HepG2 (cell line): Measurements from ENCODE around the gene CD320. TPM values are rescaled to one million over a fixed set of nuclear protein-coding genes. Genes with fewer than 3 reads are reported as not detected.

Experiments used
- ELF3 ChIP-seq: IDR thresholded peaks from 2 replicates; pipeline ENCODE4 v1.6.1; 2016; ENCODE audit warnings: missing genetic modification reagents, missing compliant biosample characterization
- KDM2A ChIP-seq: sonication (generic); formaldehyde crosslinking; IDR thresholded peaks from 2 replicates; pipeline ENCODE4 v1.4.0; 2020; ENCODE audit warnings: low read depth, missing genetic modification reagents, borderline replicate concordance
- POGZ ChIP-seq: sonication (generic); formaldehyde crosslinking; IDR thresholded peaks from 2 replicates; pipeline ENCODE4 v1.4.0; 2020; ENCODE audit warnings: mild to moderate bottlenecking, missing genetic modification reagents
- RFXAP ChIP-seq: sonication (generic); formaldehyde crosslinking; IDR thresholded peaks from 2 replicates; pipeline ENCODE4 v1.4.0; 2020; ENCODE audit warnings: missing genetic modification reagents, borderline replicate concordance
- TRIM24 ChIP-seq: sonication (generic); formaldehyde crosslinking; IDR thresholded peaks from 2 replicates; pipeline ENCODE4 v1.8.0; 2022; ENCODE audit warnings: mild to moderate bottlenecking, missing genetic modification reagents
- YY1 ChIP-seq: IDR thresholded peaks from 2 replicates; pipeline ENCODE4 v1.6.1; 2011; ENCODE audit warnings: low read length, low read depth, moderate library complexity, mild to moderate bottlenecking; ENCODE audit not compliant: insufficient read depth, insufficient replicate concordance
- ZBTB3 ChIP-seq: sonication (generic); formaldehyde crosslinking; IDR thresholded peaks from 2 replicates; pipeline ENCODE4 v1.4.0; 2020; ENCODE audit warnings: low read depth, mild to moderate bottlenecking, moderate library complexity, missing genetic modification reagents, borderline replicate concordance
- ZNF234 ChIP-seq: sonication (generic); formaldehyde crosslinking; conservative IDR thresholded peaks from 2 replicates; pipeline ENCODE4 v1.5.1; 2020; ENCODE audit warnings: mild to moderate bottlenecking, missing genetic modification reagents
- ZNF251 ChIP-seq: sonication (generic); formaldehyde crosslinking; IDR thresholded peaks from 2 replicates; pipeline ENCODE4 v1.9.0; 2021; ENCODE audit warnings: mild to moderate bottlenecking, missing genetic modification reagents
- ZNF33A ChIP-seq: sonication (generic); formaldehyde crosslinking; IDR thresholded peaks from 2 replicates; pipeline ENCODE4 v1.5.1; 2020; ENCODE audit warnings: missing genetic modification reagents, mild to moderate bottlenecking, moderate library complexity, borderline replicate concordance
- ZNF354B ChIP-seq: sonication (generic); formaldehyde crosslinking; IDR thresholded peaks from 2 replicates; pipeline ENCODE4 v1.8.0; 2022; ENCODE audit warnings: mild to moderate bottlenecking, missing genetic modification reagents
- ZNF432 ChIP-seq: sonication (generic); formaldehyde crosslinking; IDR thresholded peaks from 2 replicates; pipeline ENCODE4 v1.5.0; 2020; ENCODE audit warnings: missing genetic modification reagents, mild to moderate bottlenecking, borderline replicate concordance
- ZNF446 ChIP-seq: sonication (generic); formaldehyde crosslinking; IDR thresholded peaks from 2 replicates; pipeline ENCODE4 v1.5.0; 2020; ENCODE audit warnings: mild to moderate bottlenecking, missing genetic modification reagents
- ZNF614 ChIP-seq: IDR thresholded peaks from 2 replicates; pipeline ENCODE4 v1.6.1; 2018; ENCODE audit warnings: missing biosample characterization, missing genetic modification reagents, inconsistent platforms, borderline replicate concordance
- ZNF652 ChIP-seq: IDR thresholded peaks from 2 replicates; pipeline ENCODE4 v1.6.1; 2016; ENCODE audit warnings: low read depth, borderline replicate concordance
- polyA plus RNA-seq, 8 experiments: library from polyadenylated mRNA; depleted of rRNA in 3 of 8; stranded (reverse) in 7 of 8; unstranded in 1 of 8; fragments of >200 nt; fragmentation: Illumina TruSeq in 4 of 8; extraction: Trizol in 4 of 8; gene quantifications; 2 replicates each; pipeline versions ENCODE4 v1.2.1 to v1.2.3, GENCODE V29; 2011 to 2016; ENCODE audit warnings: low read depth in 4 of 8, missing spikeins in 1 of 8, mixed read lengths in 1 of 8; ENCODE audit not compliant: insufficient read depth in 1 of 8
- total RNA-seq, 5 experiments: library from RNA; depleted of rRNA; stranded (reverse); fragments of >200 nt; fragmentation: Illumina TruSeq; extraction: Trizol; gene quantifications; 2 replicates each; pipeline ENCODE4 v1.2.3, GENCODE V29; 2016; ENCODE audit warnings: low read depth in 1 of 5
- TF ChIP-seq, protein P1 (sequence below): sonication (generic); formaldehyde crosslinking; IDR thresholded peaks from 2 replicates; pipeline ENCODE4 v1.4.0; 2020; ENCODE audit warnings: missing genetic modification reagents, mild to moderate bottlenecking, borderline replicate concordance
- TF ChIP-seq, protein P2 (sequence below): sonication (generic); formaldehyde crosslinking; IDR thresholded peaks from 2 replicates; pipeline ENCODE4 v1.9.0; 2021; ENCODE audit warnings: missing genetic modification reagents, mild to moderate bottlenecking, borderline replicate concordance
- TF ChIP-seq, protein P3 (sequence below): sonication (generic); formaldehyde crosslinking; IDR thresholded peaks from 2 replicates; pipeline ENCODE4 v1.9.0; 2021; ENCODE audit warnings: mild to moderate bottlenecking, missing genetic modification reagents
- TF ChIP-seq, protein P4 (sequence below): sonication (generic); formaldehyde crosslinking; IDR thresholded peaks from 2 replicates; pipeline ENCODE4 v1.5.0; 2020; ENCODE audit warnings: mild to moderate bottlenecking, missing genetic modification reagents

CD320 gene
- total and polyA plus RNA-seq, 2 of the 13 experiments (the other 11 are each of a cell fraction or from before 2014, with no cell fraction given) = 83.1 to 99.9 TPM

DNA sequence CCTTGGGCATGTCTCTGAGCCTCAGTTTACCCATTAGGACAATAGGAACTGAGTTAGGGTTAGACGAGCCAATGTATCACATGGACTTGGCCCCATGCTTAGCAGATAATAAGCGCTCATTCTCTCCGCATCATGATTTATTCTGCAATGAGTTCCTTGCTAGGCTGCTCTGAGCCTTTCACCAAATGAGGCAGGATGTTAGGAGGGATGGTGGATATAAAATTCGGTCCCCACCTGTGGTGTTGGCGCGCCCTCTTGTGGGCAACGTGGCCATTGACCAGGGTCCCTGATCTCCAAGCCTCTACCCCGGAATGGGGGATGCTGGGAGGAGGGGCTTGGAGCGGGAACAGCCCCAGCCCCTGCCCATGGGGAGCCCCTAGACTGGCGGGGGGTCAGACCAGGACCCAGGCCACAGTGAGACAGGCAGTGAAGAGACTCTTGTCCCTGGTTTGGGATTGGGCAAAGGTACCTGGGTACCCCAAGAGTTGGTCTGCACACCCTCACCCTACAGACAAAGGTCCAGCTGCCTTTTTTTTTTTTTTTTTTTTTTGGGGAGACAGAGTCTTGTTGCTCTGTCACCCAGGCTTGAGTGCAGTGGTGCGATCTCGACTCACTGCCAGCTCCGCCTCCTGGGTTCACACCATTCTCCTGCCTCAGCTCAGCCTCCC is 55.1 kb downstream of the CD320 start (continued):
- TF ChIP-seq KDM2A (peak; percentile 72; the same call in 1 of the 2 replicates), RFXAP (CRISPR knock-in tag) (no peak), ZNF652 (CRISPR knock-in tag) (no peak), ZNF446 (CRISPR knock-in tag) (no peak), ZNF251 (CRISPR knock-in tag) (no peak), ZBTB3 (CRISPR knock-in tag) (no peak), ELF3 (CRISPR knock-in tag) (peak; percentile 51; the same call in 1 of the 2 replicates), TRIM24 (CRISPR knock-in tag) (no peak), ZNF614 (CRISPR knock-in tag) (no peak), ZNF33A (CRISPR knock-in tag) (no peak), ZNF432 (CRISPR knock-in tag) (no peak), ZNF234 (CRISPR knock-in tag) (no peak), POGZ (no peak), YY1 (peak; percentile 26), ZNF354B (CRISPR knock-in tag) (no peak)
- TF ChIP-seq, protein P1, sequence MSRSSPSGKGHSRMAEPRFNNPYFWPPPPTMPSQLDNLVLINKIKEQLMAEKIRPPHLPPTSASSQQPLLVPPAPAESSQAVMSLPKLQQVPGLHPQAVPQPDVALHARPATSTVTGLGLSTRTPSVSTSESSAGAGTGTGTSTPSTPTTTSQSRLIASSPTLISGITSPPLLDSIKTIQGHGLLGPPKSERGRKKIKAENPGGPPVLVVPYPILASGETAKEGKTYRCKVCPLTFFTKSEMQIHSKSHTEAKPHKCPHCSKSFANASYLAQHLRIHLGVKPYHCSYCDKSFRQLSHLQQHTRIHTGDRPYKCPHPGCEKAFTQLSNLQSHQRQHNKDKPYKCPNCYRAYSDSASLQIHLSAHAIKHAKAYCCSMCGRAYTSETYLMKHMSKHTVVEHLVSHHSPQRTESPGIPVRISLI (CRISPR knock-in tag) = no peak
- TF ChIP-seq, protein P2, sequence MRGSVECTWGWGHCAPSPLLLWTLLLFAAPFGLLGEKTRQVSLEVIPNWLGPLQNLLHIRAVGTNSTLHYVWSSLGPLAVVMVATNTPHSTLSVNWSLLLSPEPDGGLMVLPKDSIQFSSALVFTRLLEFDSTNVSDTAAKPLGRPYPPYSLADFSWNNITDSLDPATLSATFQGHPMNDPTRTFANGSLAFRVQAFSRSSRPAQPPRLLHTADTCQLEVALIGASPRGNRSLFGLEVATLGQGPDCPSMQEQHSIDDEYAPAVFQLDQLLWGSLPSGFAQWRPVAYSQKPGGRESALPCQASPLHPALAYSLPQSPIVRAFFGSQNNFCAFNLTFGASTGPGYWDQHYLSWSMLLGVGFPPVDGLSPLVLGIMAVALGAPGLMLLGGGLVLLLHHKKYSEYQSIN (CRISPR knock-in tag) = no peak
- TF ChIP-seq, protein P3, sequence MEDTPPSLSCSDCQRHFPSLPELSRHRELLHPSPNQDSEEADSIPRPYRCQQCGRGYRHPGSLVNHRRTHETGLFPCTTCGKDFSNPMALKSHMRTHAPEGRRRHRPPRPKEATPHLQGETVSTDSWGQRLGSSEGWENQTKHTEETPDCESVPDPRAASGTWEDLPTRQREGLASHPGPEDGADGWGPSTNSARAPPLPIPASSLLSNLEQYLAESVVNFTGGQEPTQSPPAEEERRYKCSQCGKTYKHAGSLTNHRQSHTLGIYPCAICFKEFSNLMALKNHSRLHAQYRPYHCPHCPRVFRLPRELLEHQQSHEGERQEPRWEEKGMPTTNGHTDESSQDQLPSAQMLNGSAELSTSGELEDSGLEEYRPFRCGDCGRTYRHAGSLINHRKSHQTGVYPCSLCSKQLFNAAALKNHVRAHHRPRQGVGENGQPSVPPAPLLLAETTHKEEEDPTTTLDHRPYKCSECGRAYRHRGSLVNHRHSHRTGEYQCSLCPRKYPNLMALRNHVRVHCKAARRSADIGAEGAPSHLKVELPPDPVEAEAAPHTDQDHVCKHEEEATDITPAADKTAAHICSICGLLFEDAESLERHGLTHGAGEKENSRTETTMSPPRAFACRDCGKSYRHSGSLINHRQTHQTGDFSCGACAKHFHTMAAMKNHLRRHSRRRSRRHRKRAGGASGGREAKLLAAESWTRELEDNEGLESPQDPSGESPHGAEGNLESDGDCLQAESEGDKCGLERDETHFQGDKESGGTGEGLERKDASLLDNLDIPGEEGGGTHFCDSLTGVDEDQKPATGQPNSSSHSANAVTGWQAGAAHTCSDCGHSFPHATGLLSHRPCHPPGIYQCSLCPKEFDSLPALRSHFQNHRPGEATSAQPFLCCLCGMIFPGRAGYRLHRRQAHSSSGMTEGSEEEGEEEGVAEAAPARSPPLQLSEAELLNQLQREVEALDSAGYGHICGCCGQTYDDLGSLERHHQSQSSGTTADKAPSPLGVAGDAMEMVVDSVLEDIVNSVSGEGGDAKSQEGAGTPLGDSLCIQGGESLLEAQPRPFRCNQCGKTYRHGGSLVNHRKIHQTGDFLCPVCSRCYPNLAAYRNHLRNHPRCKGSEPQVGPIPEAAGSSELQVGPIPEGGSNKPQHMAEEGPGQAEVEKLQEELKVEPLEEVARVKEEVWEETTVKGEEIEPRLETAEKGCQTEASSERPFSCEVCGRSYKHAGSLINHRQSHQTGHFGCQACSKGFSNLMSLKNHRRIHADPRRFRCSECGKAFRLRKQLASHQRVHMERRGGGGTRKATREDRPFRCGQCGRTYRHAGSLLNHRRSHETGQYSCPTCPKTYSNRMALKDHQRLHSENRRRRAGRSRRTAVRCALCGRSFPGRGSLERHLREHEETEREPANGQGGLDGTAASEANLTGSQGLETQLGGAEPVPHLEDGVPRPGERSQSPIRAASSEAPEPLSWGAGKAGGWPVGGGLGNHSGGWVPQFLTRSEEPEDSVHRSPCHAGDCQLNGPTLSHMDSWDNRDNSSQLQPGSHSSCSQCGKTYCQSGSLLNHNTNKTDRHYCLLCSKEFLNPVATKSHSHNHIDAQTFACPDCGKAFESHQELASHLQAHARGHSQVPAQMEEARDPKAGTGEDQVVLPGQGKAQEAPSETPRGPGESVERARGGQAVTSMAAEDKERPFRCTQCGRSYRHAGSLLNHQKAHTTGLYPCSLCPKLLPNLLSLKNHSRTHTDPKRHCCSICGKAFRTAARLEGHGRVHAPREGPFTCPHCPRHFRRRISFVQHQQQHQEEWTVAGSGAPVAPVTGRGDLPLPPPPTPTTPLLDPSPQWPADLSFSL (CRISPR knock-in tag) = no peak
- TF ChIP-seq, protein P4, sequence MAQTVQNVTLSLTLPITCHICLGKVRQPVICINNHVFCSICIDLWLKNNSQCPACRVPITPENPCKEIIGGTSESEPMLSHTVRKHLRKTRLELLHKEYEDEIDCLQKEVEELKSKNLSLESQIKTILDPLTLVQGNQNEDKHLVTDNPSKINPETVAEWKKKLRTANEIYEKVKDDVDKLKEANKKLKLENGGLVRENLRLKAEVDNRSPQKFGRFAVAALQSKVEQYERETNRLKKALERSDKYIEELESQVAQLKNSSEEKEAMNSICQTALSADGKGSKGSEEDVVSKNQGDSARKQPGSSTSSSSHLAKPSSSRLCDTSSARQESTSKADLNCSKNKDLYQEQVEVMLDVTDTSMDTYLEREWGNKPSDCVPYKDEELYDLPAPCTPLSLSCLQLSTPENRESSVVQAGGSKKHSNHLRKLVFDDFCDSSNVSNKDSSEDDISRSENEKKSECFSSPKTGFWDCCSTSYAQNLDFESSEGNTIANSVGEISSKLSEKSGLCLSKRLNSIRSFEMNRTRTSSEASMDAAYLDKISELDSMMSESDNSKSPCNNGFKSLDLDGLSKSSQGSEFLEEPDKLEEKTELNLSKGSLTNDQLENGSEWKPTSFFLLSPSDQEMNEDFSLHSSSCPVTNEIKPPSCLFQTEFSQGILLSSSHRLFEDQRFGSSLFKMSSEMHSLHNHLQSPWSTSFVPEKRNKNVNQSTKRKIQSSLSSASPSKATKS (CRISPR knock-in tag) = no peak
